22Rv1 (cell line): Measurements from ENCODE around the gene GPC5.

ENCODE experiments used
- H3K27ac ChIP-seq: fragments of 450-650 bp; 2 replicates; pipeline ENCODE4 v1.5.1; 2017
- CTCF ChIP-seq: fragments of 450-650 bp; IDR thresholded peaks from 2 replicates; pipeline ENCODE4 v1.5.1; 2017; ENCODE audit warnings: mild to moderate bottlenecking
- ZFX ChIP-seq: fragments of 450-650 bp; IDR thresholded peaks from 2 replicates; pipeline ENCODE4 v1.6.1; 2017; ENCODE audit warnings: antibody characterized with exemption, borderline replicate concordance

The GPC5 gene

GRCh38 chr13:92621985-92622384, 1223.6 kb downstream of the GPC5 start:
- H3K27ac ChIP-seq = no peak overlapping the region
- TF ChIP-seq ZFX (no peak), CTCF (no peak)

GRCh38 chr13:92622905-92623304, 1224.5 kb downstream of the GPC5 start:
- no peak for TF ChIP-seq CTCF
- TF ChIP-seq ZFX = no peak
- no peak overlapping the region for H3K27ac ChIP-seq

- H3K27ac ChIP-seq = no peak overlapping the region
- TF ChIP-seq CTCF = no peak
- TF ChIP-seq ZFX = no peak
Measured at GRCh38 chr13:92626274-92626673, 1227.9 kb downstream of the GPC5 start.

- H3K27ac ChIP-seq = no peak overlapping the region
- TF ChIP-seq ZFX = no peak
- no peak for TF ChIP-seq CTCF
Measured at GRCh38 chr13:92640936-92641335, 1242.5 kb downstream of the GPC5 start.

GRCh38 chr13:92649140-92649813, 1250.9 kb downstream of the GPC5 start:
- H3K27ac ChIP-seq = 0 out of 2 replicates have a peak overlapping the region, but pooled peaks have one; percentile 4
- TF ChIP-seq ZFX (no peak), CTCF (no peak)

- no peak overlapping the region for H3K27ac ChIP-seq
- TF ChIP-seq ZFX (no peak), CTCF (no peak)
Measured at GRCh38 chr13:92656103-92656502, 1257.7 kb downstream of the GPC5 start.

- TF ChIP-seq CTCF (no peak), ZFX (no peak)
- no peak overlapping the region for H3K27ac ChIP-seq
Measured at GRCh38 chr13:92656648-92657047, 1258.2 kb downstream of the GPC5 start.
